Tibial nerve (tissue), 4 donors: Measurements from ENCODE around the gene PRKCG. TPM values are rescaled to one million over a fixed set of nuclear protein-coding genes. Genes with fewer than 3 reads are reported as not detected.

ENCODE experiments used
- DNase-seq, 2 donors: peaks; one replicate each; pipeline ENCODE4 v3.0.0-alpha.2; 2019; ENCODE audit warnings: low spot score in 2 of 2
- H3K27ac ChIP-seq, 4 donors: fragments of 200-600 bp; sonication (generic) in 3 of 4; one replicate each; pipeline ENCODE4 v1.5.1; 2017 to 2019; ENCODE audit warnings: mild to moderate bottlenecking in 1 of 4
- H3K27me3 ChIP-seq, 2 donors: fragments of 200-600 bp; sonication (generic) in 1 of 2; one replicate each; pipeline versions ENCODE4 v1.5.1 to v1.6.0; 2017 to 2019
- H3K36me3 ChIP-seq, 3 donors: fragments of 200-600 bp; sonication (generic); one replicate each; pipeline ENCODE4 v1.5.1; 2018 to 2019
- H3K4me1 ChIP-seq, 4 donors: fragments of 200-600 bp; sonication (generic) in 3 of 4; one replicate each; pipeline ENCODE4 v1.5.1; 2017 to 2019
- H3K4me3 ChIP-seq, 4 donors: fragments of 200-600 bp; sonication (generic) in 3 of 4; one replicate each; pipeline ENCODE4 v1.5.1; 2017 to 2019; ENCODE audit warnings: mild to moderate bottlenecking in 1 of 4, moderate library complexity in 1 of 4
- H3K9me3 ChIP-seq, 4 donors: fragments of 200-600 bp; sonication (generic) in 3 of 4; one replicate each; pipeline ENCODE4 v1.5.1; 2017 to 2019
- EP300 ChIP-seq, 2 donors: sonication (generic); formaldehyde crosslinking; IDR thresholded peaks; one replicate each; pipeline ENCODE4 v1.6.1; 2017; ENCODE audit warnings: antibody characterized with exemption in 2 of 2, mild to moderate bottlenecking in 1 of 2
- POLR2A ChIP-seq, 2 donors: fragments of 450-650 bp; IDR thresholded peaks; one replicate each; pipeline ENCODE4 v1.6.1; 2017; ENCODE audit warnings: antibody characterized with exemption in 2 of 2, mild to moderate bottlenecking in 2 of 2, moderate library complexity in 2 of 2
- WGBS, 2 donors: methylation state at CpG; one replicate each; pipeline ENCODE4 v1.1.5; 2018; 5-methylcytosine and 5-hydroxymethylcytosine counted together
- total RNA-seq, 4 donors: library from RNA; depleted of rRNA; stranded (reverse); fragments of >200 nt; gene quantifications; one replicate each; pipeline ENCODE4 v1.1.0, GENCODE V29; 2016
- TF ChIP-seq, protein P1 (sequence below), 5 experiments: fragments of 200-600 bp in 3 of 5; fragments of 450-650 bp in 2 of 5; sonication (generic) in 3 of 5; IDR thresholded peaks; one replicate each; pipeline ENCODE4 v1.5.1; 2016 to 2019; ENCODE audit warnings: antibody characterized with exemption in 5 of 5, mild to moderate bottlenecking in 3 of 5, moderate library complexity in 2 of 5

Gene PRKCG
- total RNA-seq, 4 donors from 2014 or later, result not detected

DNA sequence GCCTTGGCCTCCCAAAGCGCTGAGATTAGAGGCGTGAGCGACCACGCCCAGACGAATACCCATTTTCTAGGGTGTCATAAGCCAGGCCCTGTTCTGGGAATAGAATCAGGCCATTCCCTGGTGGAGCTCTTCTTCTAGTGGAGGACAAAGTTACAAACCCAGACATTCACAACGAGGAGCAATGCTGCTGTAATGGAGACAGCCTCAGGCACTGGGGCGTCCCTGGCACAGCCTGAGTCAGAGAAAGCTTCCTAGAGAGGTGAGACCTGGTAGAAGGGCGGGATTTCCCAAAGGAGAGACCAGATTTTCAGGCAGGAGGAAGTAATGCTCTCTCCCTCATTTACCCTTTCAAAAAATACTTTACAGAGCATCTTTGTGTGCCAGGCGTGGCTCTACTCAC lies 12.7 kb downstream of the PRKCG start:
- 76% methylated on average over 9 of the region's 9 CpGs for WGBS, 2 donors
- DNase-seq, result no peak
- no peaks in the 10 kb centered on the region for H3K9me3 ChIP-seq
- peaks cover 0 to 83% of the 10 kb centered on the region in 2 donors for H3K27me3 ChIP-seq
- TF ChIP-seq POLR2A (IDR thresholded peaks at IDR 0.05), result no peak
- TF ChIP-seq, protein P1, sequence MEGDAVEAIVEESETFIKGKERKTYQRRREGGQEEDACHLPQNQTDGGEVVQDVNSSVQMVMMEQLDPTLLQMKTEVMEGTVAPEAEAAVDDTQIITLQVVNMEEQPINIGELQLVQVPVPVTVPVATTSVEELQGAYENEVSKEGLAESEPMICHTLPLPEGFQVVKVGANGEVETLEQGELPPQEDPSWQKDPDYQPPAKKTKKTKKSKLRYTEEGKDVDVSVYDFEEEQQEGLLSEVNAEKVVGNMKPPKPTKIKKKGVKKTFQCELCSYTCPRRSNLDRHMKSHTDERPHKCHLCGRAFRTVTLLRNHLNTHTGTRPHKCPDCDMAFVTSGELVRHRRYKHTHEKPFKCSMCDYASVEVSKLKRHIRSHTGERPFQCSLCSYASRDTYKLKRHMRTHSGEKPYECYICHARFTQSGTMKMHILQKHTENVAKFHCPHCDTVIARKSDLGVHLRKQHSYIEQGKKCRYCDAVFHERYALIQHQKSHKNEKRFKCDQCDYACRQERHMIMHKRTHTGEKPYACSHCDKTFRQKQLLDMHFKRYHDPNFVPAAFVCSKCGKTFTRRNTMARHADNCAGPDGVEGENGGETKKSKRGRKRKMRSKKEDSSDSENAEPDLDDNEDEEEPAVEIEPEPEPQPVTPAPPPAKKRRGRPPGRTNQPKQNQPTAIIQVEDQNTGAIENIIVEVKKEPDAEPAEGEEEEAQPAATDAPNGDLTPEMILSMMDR (IDR thresholded peaks at IDR 0.05), result no peak
- no peak for TF ChIP-seq EP300 (IDR thresholded peaks at IDR 0.05)
- H3K4me1 ChIP-seq, result peaks cover 0 to 6% (median 0%) of the 10 kb centered on the region in 4 donors
- no peak overlapping the region for H3K4me3 ChIP-seq
- no peaks in the 10 kb centered on the region for H3K36me3 ChIP-seq
- H3K27ac ChIP-seq, result no peak overlapping the region

DNA sequence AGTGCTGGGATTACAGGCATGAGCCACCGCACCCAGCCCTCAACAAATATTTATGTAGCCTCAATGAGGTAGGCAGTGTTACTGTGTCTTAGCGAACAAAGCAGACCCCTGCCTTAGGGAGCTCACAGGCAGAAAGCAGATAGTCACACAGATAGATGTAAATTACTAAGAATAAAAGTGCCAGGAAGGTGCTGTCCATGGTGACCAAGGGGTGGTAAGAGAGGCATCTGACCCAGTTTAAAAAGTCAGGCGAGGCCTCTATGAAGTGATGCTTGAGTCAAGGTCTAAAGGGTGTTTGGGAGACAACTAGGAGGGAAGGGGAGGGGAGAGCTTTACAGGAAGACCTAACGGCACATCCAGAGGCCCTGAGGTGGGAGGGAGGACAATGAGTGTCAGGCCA lies 14.7 kb downstream of the PRKCG start:
- WGBS, 2 donors, result 31 to 42% methylated on average over 4 of the region's 4 CpGs
- peaks cover 0 to 63% of the 10 kb centered on the region in 2 donors for H3K27me3 ChIP-seq

DNA sequence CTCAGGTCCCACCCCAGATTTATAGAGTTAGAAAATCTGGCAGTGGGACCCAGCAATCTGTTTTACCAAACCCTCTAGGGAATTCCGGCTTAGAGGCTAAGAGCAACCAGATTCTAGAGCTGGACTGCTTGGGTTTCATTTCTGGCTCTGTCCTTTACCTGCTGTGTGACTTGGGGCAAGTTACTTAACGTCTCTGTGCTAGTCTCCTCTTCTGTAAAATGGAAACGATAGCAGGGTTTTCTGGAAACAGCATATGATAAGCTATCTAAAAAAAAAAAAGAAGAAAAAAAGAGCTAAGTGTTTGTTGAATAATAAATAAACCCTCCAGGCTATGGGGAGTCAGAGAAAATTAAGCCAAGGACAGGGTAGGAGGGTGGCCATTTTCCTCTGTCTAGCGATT lies 15.5 kb downstream of the PRKCG start:
- Histone ChIP-seq H3K27me3 (peaks cover 0 to 63% of the 10 kb centered on the region in 2 donors), H3K36me3 (no peaks in the 10 kb centered on the region), H3K4me3 (no peak overlapping the region), H3K9me3 (no peaks in the 10 kb centered on the region), H3K4me1 (peaks cover 0 to 3% (median 0%) of the 10 kb centered on the region in 4 donors), H3K27ac (no peak overlapping the region)
- WGBS, 2 donors, result 49 to 64% methylated on average over 4 of the region's 4 CpGs
- no peak for DNase-seq
- TF ChIP-seq, protein P1 (IDR thresholded peaks at IDR 0.05), result no peak
- no peak for TF ChIP-seq POLR2A (IDR thresholded peaks at IDR 0.05)
- TF ChIP-seq EP300 (IDR thresholded peaks at IDR 0.05), result no peak

More for the DNA sequence above, 14.7 kb downstream of the PRKCG start:
- TF ChIP-seq, protein P1 (IDR thresholded peaks at IDR 0.05), result no peak
- TF ChIP-seq POLR2A (IDR thresholded peaks at IDR 0.05) (no peak), EP300 (IDR thresholded peaks at IDR 0.05) (no peak)
- no peak overlapping the region for H3K27ac ChIP-seq
- H3K4me1 ChIP-seq, result peaks cover 0 to 3% (median 0%) of the 10 kb centered on the region in 4 donors
- H3K36me3 ChIP-seq, result no peaks in the 10 kb centered on the region
- no peak overlapping the region for H3K4me3 ChIP-seq
- H3K9me3 ChIP-seq, result no peaks in the 10 kb centered on the region
- no peak for DNase-seq

DNA sequence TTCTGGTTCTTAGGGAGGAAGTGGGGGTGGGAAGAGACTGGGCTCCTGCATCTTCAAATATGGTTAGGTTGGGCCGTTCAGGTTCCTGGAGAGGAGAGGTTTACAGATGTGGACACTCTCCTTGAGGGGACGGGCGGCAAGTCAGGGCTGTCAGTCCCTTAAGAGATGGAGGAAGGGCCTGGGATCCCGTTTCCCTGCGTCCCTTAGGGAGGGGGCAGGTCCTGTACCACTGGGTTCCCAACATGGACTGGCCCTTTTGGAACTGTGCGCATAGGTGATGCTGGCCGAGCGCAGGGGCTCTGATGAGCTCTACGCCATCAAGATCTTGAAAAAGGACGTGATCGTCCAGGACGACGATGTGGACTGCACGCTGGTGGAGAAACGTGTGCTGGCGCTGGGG lies 16.2 kb downstream of the PRKCG start:
- H3K4me3 ChIP-seq, result no peak overlapping the region
- no peak for TF ChIP-seq POLR2A (IDR thresholded peaks at IDR 0.05)
- TF ChIP-seq EP300 (IDR thresholded peaks at IDR 0.05), result no peak
- TF ChIP-seq, protein P1 (IDR thresholded peaks at IDR 0.05), result no peak
- H3K27me3 ChIP-seq, result peaks cover 0 to 57% of the 10 kb centered on the region in 2 donors
- WGBS, 2 donors, result 2 to 8% methylated on average over 9 to 10 of the region's 16 CpGs
- no peak for DNase-seq
- H3K9me3 ChIP-seq, result no peaks in the 10 kb centered on the region
- H3K4me1 ChIP-seq, result peaks cover 0 to 3% (median 0%) of the 10 kb centered on the region in 4 donors
- H3K36me3 ChIP-seq, result no peaks in the 10 kb centered on the region
- H3K27ac ChIP-seq, result no peak overlapping the region

DNA sequence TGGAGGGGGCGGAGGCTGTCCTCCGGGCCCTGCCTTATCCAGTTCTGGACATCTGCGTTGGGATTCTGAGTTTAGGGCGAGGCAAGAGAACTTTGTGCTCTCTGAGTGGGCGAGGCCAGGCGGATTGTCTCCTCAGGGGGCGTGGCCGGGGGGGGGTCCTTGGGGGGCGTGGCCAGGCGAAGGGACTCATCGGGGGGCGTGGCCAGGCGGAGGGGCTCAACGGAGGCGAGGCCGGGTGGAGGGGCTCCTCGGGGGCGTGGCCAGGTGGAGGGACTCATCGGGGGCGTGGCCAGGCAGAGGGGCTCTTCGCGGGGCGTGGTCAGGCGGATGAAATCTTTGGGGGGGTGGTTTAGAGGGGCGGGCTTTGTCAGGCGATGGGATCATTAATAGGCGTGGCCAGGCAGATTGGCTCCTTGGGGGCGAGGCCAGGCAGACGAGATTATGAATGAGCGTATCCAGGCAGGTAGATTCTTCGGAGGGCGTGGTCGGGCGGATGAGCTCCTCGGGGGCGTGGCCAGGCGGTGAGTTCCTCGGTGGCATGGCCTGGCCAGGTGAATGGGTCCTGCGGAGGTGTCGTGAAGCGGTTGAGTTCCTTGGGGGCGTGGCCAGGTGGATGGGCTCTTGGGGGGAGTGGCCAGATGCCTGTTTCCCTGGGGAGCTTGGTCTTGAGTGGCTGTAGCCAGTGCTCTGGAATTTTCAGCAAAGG lies 16.8 kb downstream of the PRKCG start:
- TF ChIP-seq POLR2A (IDR thresholded peaks at IDR 0.05), result no peak
- TF ChIP-seq, protein P1 (IDR thresholded peaks at IDR 0.05), result no peak
- TF ChIP-seq EP300 (IDR thresholded peaks at IDR 0.05), result no peak
- peaks cover 0 to 51% of the 10 kb centered on the region in 2 donors for H3K27me3 ChIP-seq
- WGBS, 2 donors, result 5% methylated on average over 29 to 30 of the region's 42 CpGs
- no peaks in the 10 kb centered on the region for H3K9me3 ChIP-seq
- H3K4me3 ChIP-seq, result no peak overlapping the region
- no peaks in the 10 kb centered on the region for H3K36me3 ChIP-seq
- H3K4me1 ChIP-seq, result peaks cover 0 to 3% (median 0%) of the 10 kb centered on the region in 4 donors
- no peak overlapping the region for H3K27ac ChIP-seq
- DNase-seq, result no peak
